Loucy (cell line): ENCODE measurements around the gene SLC16A8.

Source experiments
- EZH2phosphoT487 ChIP-seq: fragments of 200-600 bp; IDR thresholded peaks from 2 replicates; pipeline ENCODE4 v1.6.1; 2018; ENCODE audit warnings: antibody characterized with exemption, mild to moderate bottlenecking, moderate library complexity, borderline replicate concordance
- TF ChIP-seq, protein P1 (sequence below): fragments of 200-600 bp; sonication (generic); conservative IDR thresholded peaks from 2 replicates; pipeline ENCODE4 v1.5.1; 2014; ENCODE audit warnings: mild to moderate bottlenecking, antibody characterized with exemption, low read length

DNA sequence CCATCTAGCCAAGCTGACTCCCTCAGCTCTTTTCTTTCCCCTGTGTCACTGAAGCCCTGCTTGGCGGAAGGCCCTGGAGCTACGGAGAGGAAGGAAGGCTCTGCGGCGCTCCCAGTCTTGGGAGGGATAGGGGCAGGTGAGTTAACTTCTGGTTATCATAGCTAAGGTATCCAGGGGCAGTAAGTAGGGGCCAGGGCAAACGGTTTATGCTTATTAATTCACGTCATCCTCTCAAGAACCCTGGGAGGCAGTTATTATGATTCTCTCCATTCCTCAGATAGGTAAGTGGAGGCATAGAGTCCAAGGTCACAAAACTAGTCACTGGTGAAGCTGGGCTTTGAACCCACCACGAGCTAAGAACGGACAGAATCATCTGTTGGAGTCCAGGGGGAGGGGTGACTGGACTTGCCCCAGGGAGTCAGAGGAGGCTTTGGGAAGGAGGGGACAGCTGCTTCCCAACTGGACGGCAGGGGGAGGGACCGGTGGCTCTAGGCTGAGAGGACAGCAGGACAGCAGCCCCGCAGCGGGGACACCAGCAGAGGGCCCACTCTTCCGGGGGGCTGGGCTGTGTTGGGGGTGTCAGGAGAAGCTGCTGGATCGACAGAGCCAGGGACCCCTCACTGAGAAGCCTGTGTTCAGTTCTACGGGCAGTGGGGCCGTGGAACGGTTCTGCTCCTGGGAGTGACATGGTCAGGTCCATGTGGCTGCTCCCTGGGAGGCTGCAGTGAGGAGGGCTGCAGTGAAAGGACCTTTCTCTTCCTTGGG is 23.0 kb upstream of the SLC16A8 start:
- TF ChIP-seq, protein P1, sequence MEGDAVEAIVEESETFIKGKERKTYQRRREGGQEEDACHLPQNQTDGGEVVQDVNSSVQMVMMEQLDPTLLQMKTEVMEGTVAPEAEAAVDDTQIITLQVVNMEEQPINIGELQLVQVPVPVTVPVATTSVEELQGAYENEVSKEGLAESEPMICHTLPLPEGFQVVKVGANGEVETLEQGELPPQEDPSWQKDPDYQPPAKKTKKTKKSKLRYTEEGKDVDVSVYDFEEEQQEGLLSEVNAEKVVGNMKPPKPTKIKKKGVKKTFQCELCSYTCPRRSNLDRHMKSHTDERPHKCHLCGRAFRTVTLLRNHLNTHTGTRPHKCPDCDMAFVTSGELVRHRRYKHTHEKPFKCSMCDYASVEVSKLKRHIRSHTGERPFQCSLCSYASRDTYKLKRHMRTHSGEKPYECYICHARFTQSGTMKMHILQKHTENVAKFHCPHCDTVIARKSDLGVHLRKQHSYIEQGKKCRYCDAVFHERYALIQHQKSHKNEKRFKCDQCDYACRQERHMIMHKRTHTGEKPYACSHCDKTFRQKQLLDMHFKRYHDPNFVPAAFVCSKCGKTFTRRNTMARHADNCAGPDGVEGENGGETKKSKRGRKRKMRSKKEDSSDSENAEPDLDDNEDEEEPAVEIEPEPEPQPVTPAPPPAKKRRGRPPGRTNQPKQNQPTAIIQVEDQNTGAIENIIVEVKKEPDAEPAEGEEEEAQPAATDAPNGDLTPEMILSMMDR: no peak
- no peak for TF ChIP-seq EZH2phosphoT487
